Activated CD8-positive, alpha-beta T cell treated with anti-CD3 and anti-CD28 coated beads for 36 hours (primary cell): Measurements from ENCODE around the gene CCDC63. TPM values are rescaled to one million over a fixed set of nuclear protein-coding genes. Genes with fewer than 3 reads are reported as not detected.

Source experiments
- ATAC-seq: fragments of 200-7000 bp; cut with Tn5 transposase; one replicate; pipeline ENCODE4 v1.10.0; 2021; ENCODE audit warnings: mild to moderate bottlenecking, moderate library complexity
- CTCF ChIA-PET: fragments of 350-600 bp; sonication (Branson Sonifier 250); formaldehyde crosslinking; loops from one replicate; lab custom pipeline; 2021; ENCODE audit warnings: antibody characterized with exemption; lab: Charles Lee
- POLR2A ChIA-PET: fragments of 350-600 bp; sonication (Branson Sonifier 250); formaldehyde crosslinking; loops from one replicate; lab custom pipeline; 2021; ENCODE audit warnings: antibody characterized with exemption; lab: Charles Lee
- DNase-seq: peaks from one replicate; pipeline ENCODE4 v3.0.0-alpha.2; 2020
- H3K27ac Mint-ChIP-seq: one replicate; pipeline ENCODE4 v1.8.0; 2021; ENCODE audit warnings: mild to moderate bottlenecking, mixed read lengths
- H3K27me3 Mint-ChIP-seq: one replicate; pipeline ENCODE4 v1.8.0; 2021; ENCODE audit warnings: mixed read lengths
- H3K36me3 Mint-ChIP-seq: one replicate; pipeline ENCODE4 v1.8.0; 2021; ENCODE audit warnings: low read depth, mixed read lengths
- H3K4me1 Mint-ChIP-seq: one replicate; pipeline ENCODE4 v1.8.0; 2021; ENCODE audit warnings: low read depth, mixed read lengths
- H3K4me3 Mint-ChIP-seq: one replicate; pipeline ENCODE4 v1.8.0; 2021; ENCODE audit warnings: mild to moderate bottlenecking, moderate library complexity, mixed read lengths
- H3K9me3 Mint-ChIP-seq: one replicate; pipeline ENCODE4 v1.8.0; 2021; ENCODE audit warnings: mixed read lengths
- intact Hi-C: fragments of 100-400 bp; cut with micrococcal nuclease; formaldehyde crosslinking; loops from one replicate; pipeline ENCODE4 v1.10.0; 2022
- total RNA-seq, 2 experiments: library from RNA; stranded (reverse); gene quantifications; one replicate each; pipeline ENCODE4 v1.2.3, GENCODE V29; 2021
- TF ChIP-seq, protein P1 (sequence below): fragments of 200-600 bp; IDR thresholded peaks from one replicate; pipeline ENCODE4 v1.8.0; 2022; ENCODE audit warnings: antibody characterized with exemption, mild to moderate bottlenecking

CCDC63 gene
- total RNA-seq, 2 experiments from 2014 or later = not detected

DNA sequence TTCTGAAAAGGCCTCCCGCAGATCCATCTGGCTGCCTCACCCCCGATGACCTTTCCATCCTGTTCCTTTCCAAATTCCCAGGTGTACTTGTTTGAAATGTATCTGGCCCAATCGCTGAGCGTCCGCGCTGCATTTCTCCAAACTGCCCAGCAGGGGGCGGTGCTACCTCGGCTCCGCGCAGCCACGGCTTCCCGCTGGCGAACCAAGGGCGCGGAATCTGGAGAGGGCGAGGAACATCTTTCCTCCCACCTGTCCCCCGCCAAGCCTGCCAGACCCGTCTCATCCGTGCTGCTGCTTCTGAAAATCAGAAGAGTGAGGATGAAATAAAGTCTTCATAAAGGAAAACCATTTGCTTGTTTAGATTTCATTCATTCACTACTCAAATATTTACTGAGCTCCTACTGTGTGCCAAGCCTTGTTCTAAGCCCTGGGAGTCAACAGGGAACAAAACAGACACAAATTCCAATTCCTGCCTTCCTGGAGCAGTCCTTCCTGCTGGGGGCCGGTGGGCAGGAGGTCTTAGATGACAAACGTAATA is 90.4 kb downstream of the CCDC63 start:
- peaks cover 5% of the 10 kb centered on the region for H3K4me1 Mint-ChIP-seq
- H3K27ac Mint-ChIP-seq = no peak overlapping the region
- H3K27me3 Mint-ChIP-seq = peaks cover 11% of the 10 kb centered on the region
- TF ChIP-seq, protein P1, sequence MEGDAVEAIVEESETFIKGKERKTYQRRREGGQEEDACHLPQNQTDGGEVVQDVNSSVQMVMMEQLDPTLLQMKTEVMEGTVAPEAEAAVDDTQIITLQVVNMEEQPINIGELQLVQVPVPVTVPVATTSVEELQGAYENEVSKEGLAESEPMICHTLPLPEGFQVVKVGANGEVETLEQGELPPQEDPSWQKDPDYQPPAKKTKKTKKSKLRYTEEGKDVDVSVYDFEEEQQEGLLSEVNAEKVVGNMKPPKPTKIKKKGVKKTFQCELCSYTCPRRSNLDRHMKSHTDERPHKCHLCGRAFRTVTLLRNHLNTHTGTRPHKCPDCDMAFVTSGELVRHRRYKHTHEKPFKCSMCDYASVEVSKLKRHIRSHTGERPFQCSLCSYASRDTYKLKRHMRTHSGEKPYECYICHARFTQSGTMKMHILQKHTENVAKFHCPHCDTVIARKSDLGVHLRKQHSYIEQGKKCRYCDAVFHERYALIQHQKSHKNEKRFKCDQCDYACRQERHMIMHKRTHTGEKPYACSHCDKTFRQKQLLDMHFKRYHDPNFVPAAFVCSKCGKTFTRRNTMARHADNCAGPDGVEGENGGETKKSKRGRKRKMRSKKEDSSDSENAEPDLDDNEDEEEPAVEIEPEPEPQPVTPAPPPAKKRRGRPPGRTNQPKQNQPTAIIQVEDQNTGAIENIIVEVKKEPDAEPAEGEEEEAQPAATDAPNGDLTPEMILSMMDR = peak; percentile 99
- ChIA-PET POLR2A (interaction anchor here (0.7 kb wide), 1 partner anchor 247 kb away, joined by 3 read pairs; no protein-coding TSS in a partner anchor), CTCF (interaction anchor here (0.6 to 3.0 kb wide), 18 partner anchors 9 to 524 kb away, joined by 3 to 18 read pairs (median 4); no protein-coding TSS in a partner anchor)
- no peaks in the 10 kb centered on the region for H3K36me3 Mint-ChIP-seq
- H3K9me3 Mint-ChIP-seq = no peaks in the 10 kb centered on the region
- DNase-seq (peak; percentile 54), ATAC-seq (no peak)
- intact Hi-C loops = loop anchor here (10.0 kb wide), 1 partner anchor 368 kb away; no protein-coding TSS in a partner anchor
- H3K4me3 Mint-ChIP-seq = no peak overlapping the region

DNA sequence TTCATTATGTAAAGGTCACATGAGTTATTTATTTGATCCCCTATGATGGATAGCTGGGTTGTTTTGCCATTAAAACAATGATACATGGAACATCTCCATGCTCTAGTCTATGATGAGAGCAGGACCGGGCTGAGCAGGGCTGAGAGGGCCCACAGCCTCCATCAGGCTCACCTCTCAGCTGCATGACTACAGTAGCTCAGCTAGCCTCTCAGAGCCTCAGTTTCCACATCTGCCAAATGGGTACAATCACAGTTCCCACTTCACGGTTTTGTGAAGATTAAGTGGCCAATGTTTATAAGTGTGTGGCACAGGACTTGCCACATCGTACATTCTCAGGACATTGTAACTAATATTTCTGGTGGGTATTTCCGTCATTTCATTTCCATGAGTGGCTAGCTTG is 93.5 kb downstream of the CCDC63 start:
- intact Hi-C loops = no loop called here
- POLR2A ChIA-PET = no interaction called here

DNA sequence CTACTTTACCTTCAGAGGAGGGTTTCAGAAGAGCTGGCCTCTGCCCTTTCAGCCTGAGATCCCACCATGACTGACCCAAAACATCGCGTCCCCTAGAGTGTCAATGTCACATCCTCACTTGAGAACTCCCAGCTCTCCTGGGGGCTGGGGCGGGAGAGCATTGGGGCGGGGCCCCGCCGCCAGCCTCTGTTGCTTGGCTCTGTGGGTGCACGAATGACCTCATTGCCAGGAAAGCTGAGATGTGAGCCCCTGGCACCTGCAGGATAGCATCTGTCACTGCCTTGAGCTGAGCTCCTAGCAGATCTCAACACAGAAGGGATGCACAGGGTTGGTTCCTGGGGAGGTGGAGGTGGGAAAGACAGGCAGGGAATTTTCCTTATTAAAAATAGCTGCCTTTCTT is 94.1 kb downstream of the CCDC63 start:
- Mint-ChIP-seq H3K27me3 (peaks cover 12% of the 10 kb centered on the region), H3K4me3 (no peak overlapping the region), H3K9me3 (peaks cover 3% of the 10 kb centered on the region), H3K27ac (no peak overlapping the region), H3K4me1 (peaks cover 5% of the 10 kb centered on the region), H3K36me3 (no peaks in the 10 kb centered on the region)
- TF ChIP-seq, protein P1 = no peak
- intact Hi-C loops = no loop called here
- ChIA-PET POLR2A (no interaction called here), CTCF (interaction anchor here (1.3 kb wide), 2 partner anchors 53 to 358 kb away, joined by 4 to 5 read pairs; no protein-coding TSS in a partner anchor)
- no peak for ATAC-seq
- DNase-seq = no peak

More for the DNA sequence above, 93.5 kb downstream of the CCDC63 start:
- peaks cover 5% of the 10 kb centered on the region for H3K4me1 Mint-ChIP-seq
- H3K36me3 Mint-ChIP-seq = no peaks in the 10 kb centered on the region
- no peak for DNase-seq
- no peaks in the 10 kb centered on the region for H3K9me3 Mint-ChIP-seq
- CTCF ChIA-PET = interaction anchor here (1.3 kb wide), 2 partner anchors 53 to 358 kb away, joined by 4 to 5 read pairs; no protein-coding TSS in a partner anchor
- no peak for ATAC-seq
- TF ChIP-seq, protein P1 = no peak
- peaks cover 12% of the 10 kb centered on the region for H3K27me3 Mint-ChIP-seq
- H3K4me3 Mint-ChIP-seq = no peak overlapping the region
- H3K27ac Mint-ChIP-seq = no peak overlapping the region

DNA sequence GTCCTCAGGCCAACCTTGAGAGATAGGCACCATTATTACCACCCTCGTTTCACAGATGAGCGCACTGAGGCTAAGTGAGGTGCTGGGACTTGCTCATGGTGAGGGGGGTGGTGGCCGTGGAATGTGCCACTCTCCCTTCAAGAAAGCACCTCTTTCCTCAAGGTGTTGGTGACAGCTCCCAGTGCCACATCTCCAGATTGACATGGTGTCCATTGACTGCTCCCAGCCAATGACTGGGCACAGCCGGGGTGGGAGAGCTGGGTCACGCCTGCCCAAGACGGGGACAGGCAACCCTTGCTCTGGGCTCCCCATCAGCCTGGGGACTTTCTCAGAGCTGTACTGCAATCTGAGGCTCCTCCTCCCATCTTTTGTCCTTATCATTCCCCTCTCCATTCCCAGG is 94.6 kb downstream of the CCDC63 start:
- CTCF ChIA-PET = interaction anchor here (1.3 kb wide), 1 partner anchor 357 kb away, joined by 5 read pairs; no protein-coding TSS in a partner anchor
- intact Hi-C loops = no loop called here
- H3K27ac Mint-ChIP-seq = no peak overlapping the region
- H3K4me3 Mint-ChIP-seq = no peak overlapping the region
- peaks cover 5% of the 10 kb centered on the region for H3K4me1 Mint-ChIP-seq
- no peak for ATAC-seq
- H3K27me3 Mint-ChIP-seq = peaks cover 11% of the 10 kb centered on the region
- no peaks in the 10 kb centered on the region for H3K36me3 Mint-ChIP-seq
- TF ChIP-seq, protein P1 = no peak
- H3K9me3 Mint-ChIP-seq = peaks cover 7% of the 10 kb centered on the region
- POLR2A ChIA-PET = no interaction called here
- no peak for DNase-seq

DNA sequence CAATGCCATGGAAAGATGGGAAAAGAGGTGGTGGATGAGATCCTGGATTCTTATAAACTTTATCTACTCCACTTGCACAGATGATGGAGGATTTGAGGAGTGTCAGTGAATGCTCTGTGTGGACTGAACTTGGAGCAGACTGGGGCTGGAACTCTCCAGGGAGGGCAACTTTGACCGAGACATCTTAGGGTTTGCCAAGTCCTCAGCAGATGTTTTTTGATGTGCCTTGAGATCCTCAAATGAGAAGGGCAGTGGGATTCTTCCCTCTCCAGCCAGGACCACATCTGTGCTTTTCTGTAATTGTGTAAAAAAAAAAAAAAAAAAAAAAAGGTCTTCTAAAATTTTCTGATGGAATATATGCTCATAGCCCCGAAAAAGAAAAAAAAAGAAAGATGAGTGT is 96.6 kb downstream of the CCDC63 start:
- no peak overlapping the region for H3K4me3 Mint-ChIP-seq
- DNase-seq (no peak), ATAC-seq (no peak)
- ChIA-PET CTCF (interaction anchor here (1.5 kb wide), 1 partner anchor 355 kb away, joined by 3 read pairs; no protein-coding TSS in a partner anchor), POLR2A (no interaction called here)
- TF ChIP-seq, protein P1 = no peak
- H3K4me1 Mint-ChIP-seq = no peaks in the 10 kb centered on the region
- no peak overlapping the region for H3K27ac Mint-ChIP-seq
- intact Hi-C loops = no loop called here
- peaks cover 8% of the 10 kb centered on the region for H3K9me3 Mint-ChIP-seq
- no peaks in the 10 kb centered on the region for H3K36me3 Mint-ChIP-seq
- peaks cover 4% of the 10 kb centered on the region for H3K27me3 Mint-ChIP-seq
